Amygdala (tissue), 56 donors: ENCODE data around the gene ARHGAP28.
A peak's percentile ranks its signal among the peaks of the same experiment; 100 is the strongest.

Source experiments
- DNase-seq, 56 donors: peaks; one replicate each; lab custom pipeline; 2025; lab: John Stamatoyannopoulos, UW

Gene ARHGAP28

GRCh38 chr18:6730416-6731221 lies 1.1 kb downstream of the ARHGAP28 start:
- DNase-seq, result no peak

GRCh38 chr18:6731222-6731596 lies 1.7 kb downstream of the ARHGAP28 start:
- DNase-seq, result no peak

- DNase-seq, result no peak
These were observed 3.4 kb downstream of the ARHGAP28 start for GRCh38 chr18:6732952-6733351.

GRCh38 chr18:6733758-6734157 lies 4.2 kb downstream of the ARHGAP28 start:
- DNase-seq, result no peak

GRCh38 chr18:6734726-6735430 lies 5.4 kb downstream of the ARHGAP28 start:
- DNase-seq, result no peak

- no peak for DNase-seq
These were observed 8.3 kb downstream of the ARHGAP28 start for GRCh38 chr18:6737833-6738232.

- no peak for DNase-seq
These were observed 9.1 kb downstream of the ARHGAP28 start for GRCh38 chr18:6738622-6739021.

- peak in 3 of 56 donors; percentile 1 to 16 (median 3) for DNase-seq
These were observed 11.7 kb downstream of the ARHGAP28 start for GRCh38 chr18:6741232-6741663.

- DNase-seq, result no peak
These were observed 12.3 kb downstream of the ARHGAP28 start for GRCh38 chr18:6741786-6742185.

- no peak for DNase-seq
These were observed 14.5 kb downstream of the ARHGAP28 start for GRCh38 chr18:6743999-6744398.

GRCh38 chr18:6744816-6745455 lies 15.4 kb downstream of the ARHGAP28 start:
- no peak for DNase-seq

GRCh38 chr18:6745504-6746031 lies 16.1 kb downstream of the ARHGAP28 start:
- no peak for DNase-seq

- DNase-seq, result no peak
These were observed 17.0 kb downstream of the ARHGAP28 start for GRCh38 chr18:6746386-6746960.

- DNase-seq, result no peak
These were observed 18.1 kb downstream of the ARHGAP28 start for GRCh38 chr18:6747646-6748045.

GRCh38 chr18:6748241-6748640 lies 18.7 kb downstream of the ARHGAP28 start:
- DNase-seq, result no peak

- no peak for DNase-seq
These were observed 20.9 kb downstream of the ARHGAP28 start for GRCh38 chr18:6750411-6750810.

- DNase-seq, result no peak
These were observed 21.7 kb downstream of the ARHGAP28 start for GRCh38 chr18:6751222-6751621.

GRCh38 chr18:6752202-6752860 lies 22.8 kb downstream of the ARHGAP28 start:
- no peak for DNase-seq

GRCh38 chr18:6755107-6755506 lies 25.6 kb downstream of the ARHGAP28 start:
- no peak for DNase-seq

- DNase-seq, result no peak
These were observed 28.4 kb downstream of the ARHGAP28 start for GRCh38 chr18:6757931-6758330.
